Measurements from ENCODE around the gene MRPS23.

- no peak for TF ChIP-seq EZH2phosphoT487 (IDR thresholded peaks at IDR 0.05; ENCODE audit: borderline replicate concordance, low read length)
- no peak for TF ChIP-seq EZH2 (IDR thresholded peaks at IDR 0.05; ENCODE audit: low read length, unreplicated experiment)
Observed at GRCh38 chr17:57785022-57785421, 64.8 kb downstream of the MRPS23 start.
